GM23338 (cell line): Measurements from ENCODE around the gene MTRF1L. TPM values are rescaled to one million over a fixed set of nuclear protein-coding genes. Genes with fewer than 3 reads are reported as not detected.

Experiments used
- ATAC-seq: fragments of 200-7000 bp; cut with Tn5 transposase; 3 replicates; pipeline ENCODE4 v1.9.1; 2020
- DNase-seq: peaks from one replicate; pipeline ENCODE4 v3.0.0-alpha.2; 2015; ENCODE audit warnings: low spot score
- H2AFZ ChIP-seq: fragments of 200-600 bp; sonication (generic); 2 replicates; pipeline ENCODE4 v1.8.0; 2016; ENCODE audit warnings: antibody characterized with exemption, mild to moderate bottlenecking, moderate library complexity
- H3F3A ChIP-seq: fragments of 200-600 bp; sonication (generic); replicated peaks from 2 replicates; pipeline ENCODE4 v1.8.0; 2017; ENCODE audit warnings: antibody characterized with exemption, mixed run types, low read depth
- H3K27ac ChIP-seq: fragments of 200-600 bp; sonication (generic); 2 replicates; pipeline ENCODE4 v1.6.1; 2016; ENCODE audit warnings: low read depth
- H3K27me3 ChIP-seq: fragments of 200-600 bp; sonication (generic); 2 replicates; pipeline ENCODE4 v1.8.0; 2016; ENCODE audit warnings: mild to moderate bottlenecking, mixed run types, moderate library complexity; ENCODE audit not compliant: insufficient read depth
- H3K36me3 ChIP-seq: fragments of 200-600 bp; sonication (generic); 2 replicates; pipeline ENCODE4 v1.8.0; 2016; ENCODE audit warnings: mild to moderate bottlenecking; ENCODE audit not compliant: insufficient read depth
- H3K4me1 ChIP-seq: fragments of 200-600 bp; sonication (generic); 2 replicates; pipeline ENCODE4 v1.8.0; 2016; ENCODE audit warnings: mild to moderate bottlenecking, moderate library complexity; ENCODE audit not compliant: insufficient read depth
- H3K4me2 ChIP-seq: fragments of 200-600 bp; sonication (generic); 2 replicates; pipeline ENCODE4 v1.7.1; 2017; ENCODE audit warnings: mixed run types
- H3K4me3 ChIP-seq: fragments of 200-600 bp; sonication (generic); 2 replicates; pipeline ENCODE4 v1.6.1; 2016; ENCODE audit warnings: mixed run types
- H3K79me2 ChIP-seq: fragments of 200-600 bp; sonication (generic); replicated peaks from 2 replicates; pipeline ENCODE4 v1.8.0; 2017; ENCODE audit warnings: mild to moderate bottlenecking; ENCODE audit not compliant: insufficient read depth
- H3K9me2 ChIP-seq: fragments of 200-600 bp; sonication (generic); 2 replicates; pipeline ENCODE4 v1.8.0; 2017; ENCODE audit not compliant: insufficient read depth
- H4K20me1 ChIP-seq: fragments of 200-600 bp; sonication (generic); replicated peaks from 2 replicates; pipeline ENCODE4 v1.8.0; 2017; ENCODE audit warnings: mild to moderate bottlenecking; ENCODE audit not compliant: insufficient read depth
- H3K27ac Mint-ChIP-seq: 2 replicates; pipeline ENCODE4 v1.8.0; 2020; ENCODE audit warnings: inconsistent platforms, mild to moderate bottlenecking, moderate library complexity, mixed read lengths
- H3K27me3 Mint-ChIP-seq: 3 replicates; pipeline ENCODE4 v1.8.0; 2022; ENCODE audit warnings: low read depth, mild to moderate bottlenecking, moderate library complexity, mixed read lengths, inconsistent platforms; ENCODE audit not compliant: insufficient read depth, poor library complexity
- H3K36me3 Mint-ChIP-seq: 3 replicates; pipeline ENCODE4 v1.8.0; 2021; ENCODE audit warnings: low read depth, mild to moderate bottlenecking, inconsistent platforms, moderate library complexity, mixed read lengths
- H3K4me1 Mint-ChIP-seq: 3 replicates; pipeline ENCODE4 v1.8.0; 2020; ENCODE audit warnings: mild to moderate bottlenecking, inconsistent platforms, mixed read lengths
- H3K4me3 Mint-ChIP-seq: 3 replicates; pipeline ENCODE4 v1.8.0; 2021; ENCODE audit warnings: moderate library complexity, mild to moderate bottlenecking, inconsistent platforms, mixed read lengths
- H3K9me3 Mint-ChIP-seq: 3 replicates; pipeline ENCODE4 v1.8.0; 2020; ENCODE audit warnings: moderate library complexity, mild to moderate bottlenecking, inconsistent platforms, mixed read lengths
- CREB1 ChIP-seq: fragments of 250-450 bp; sonication (Bioruptor Pico); IDR thresholded peaks from 2 replicates; pipeline ENCODE4 v1.5.0; 2020; ENCODE audit warnings: low read depth, mild to moderate bottlenecking, moderate library complexity
- CTCF ChIP-seq, 2 experiments: fragments of 200-600 bp in 1 of 2; sonication (generic) in 1 of 2; conservative IDR thresholded peaks; 2 replicates each; pipeline versions ENCODE4 v1.5.1 to v1.6.1; 2016 to 2017; ENCODE audit warnings: antibody characterized with exemption in 2 of 2, low read depth in 2 of 2, mild to moderate bottlenecking in 2 of 2, moderate library complexity in 1 of 2
- ETS1 ChIP-seq: IDR thresholded peaks from 2 replicates; pipeline ENCODE4 v1.6.1; 2016; ENCODE audit warnings: antibody characterized with exemption
- EZH2 ChIP-seq: fragments of 200-600 bp; sonication (generic); IDR thresholded peaks from one replicate; pipeline ENCODE4 v1.8.0; 2017; ENCODE audit warnings: antibody characterized with exemption, mild to moderate bottlenecking, low read depth; ENCODE audit not compliant: unreplicated experiment
- EZH2phosphoT487 ChIP-seq: fragments of 200-600 bp; sonication (generic); IDR thresholded peaks from one replicate; pipeline ENCODE4 v1.8.1; 2018; ENCODE audit warnings: antibody characterized with exemption; ENCODE audit not compliant: unreplicated experiment
- JUNB ChIP-seq: IDR thresholded peaks from one replicate; pipeline ENCODE4 v1.6.1; 2016; ENCODE audit warnings: antibody characterized with exemption; ENCODE audit not compliant: unreplicated experiment
- POLR2AphosphoS5 ChIP-seq: IDR thresholded peaks from 2 replicates; pipeline ENCODE4 v1.6.1; 2016; ENCODE audit warnings: antibody characterized with exemption, low read depth
- REST ChIP-seq: IDR thresholded peaks from one replicate; pipeline ENCODE4 v1.6.1; 2018; ENCODE audit warnings: antibody characterized with exemption; ENCODE audit not compliant: unreplicated experiment
- ZNF114 ChIP-seq: fragments of 250-450 bp; sonication (Bioruptor Pico); IDR thresholded peaks from 2 replicates; pipeline ENCODE4 v1.5.0; 2020; ENCODE audit warnings: mild to moderate bottlenecking, moderate library complexity
- ZNF462 ChIP-seq: fragments of 250-450 bp; sonication (Bioruptor Pico); IDR thresholded peaks from 2 replicates; pipeline ENCODE4 v1.5.0; 2020; ENCODE audit warnings: mild to moderate bottlenecking, moderate library complexity
- polyA plus RNA-seq: library from polyadenylated mRNA; unstranded; fragments of >200 nt; fragmentation: Nextera tagmentation; extraction: Ambion mirVana; gene quantifications from 2 replicates; pipeline ENCODE4 v1.2.1, GENCODE V29; 2016
- total RNA-seq: library from RNA; depleted of rRNA; stranded (reverse); fragments of >200 nt; shearing (Covaris generic); gene quantifications from 2 replicates; pipeline ENCODE4 v1.2.3, GENCODE V29; 2014

MTRF1L gene
- total and polyA plus RNA-seq, 2 experiments from 2014 or later = 20.5 to 28.3 TPM

GRCh38 chr6:152950240-152950639 is 52.3 kb downstream of the MTRF1L start:
- Histone ChIP-seq H4K20me1 (no peaks in the 10 kb centered on the region), H2AFZ (no peak overlapping the region), H3K9me2 (no peaks in the 10 kb centered on the region), H3K79me2 (no peaks in the 10 kb centered on the region), H3K4me3 (no peak overlapping the region), H3K36me3 (no peaks in the 10 kb centered on the region), H3K27me3 (no peaks in the 10 kb centered on the region), H3K4me2 (no peak overlapping the region), H3K27ac (no peak overlapping the region), H3K4me1 (peaks cover 27% of the 10 kb centered on the region), H3F3A (no peaks in the 10 kb centered on the region)
- Mint-ChIP-seq H3K27ac (no peak overlapping the region), H3K27me3 (no peaks in the 10 kb centered on the region), H3K4me3 (no peak overlapping the region), H3K9me3 (no peaks in the 10 kb centered on the region), H3K4me1 (peaks cover 33% of the 10 kb centered on the region), H3K36me3 (no peaks in the 10 kb centered on the region)
- no peak for TF ChIP-seq EZH2
- TF ChIP-seq CTCF (conservative IDR thresholded peaks at IDR 0.05; ENCODE audit: low read depth in 2 of 2) = no peak
- no peak for TF ChIP-seq ZNF114 (CRISPR knock-in tag)
- TF ChIP-seq ZNF462 (CRISPR knock-in tag) = no peak
- no peak for TF ChIP-seq REST
- TF ChIP-seq POLR2AphosphoS5 = no peak
- TF ChIP-seq JUNB = no peak
- no peak for TF ChIP-seq EZH2phosphoT487
- TF ChIP-seq CREB1 = no peak
- no peak for TF ChIP-seq ETS1
- no peak for DNase-seq
- no peak for ATAC-seq
